KMS-11 (cell line): ENCODE results near the gene PRKAR1B.

Experiments used
- H2AFZ ChIP-seq: fragments of 200-600 bp; sonication (generic); 2 replicates; pipeline ENCODE4 v1.6.1; 2016; ENCODE audit warnings: antibody characterized with exemption, mixed run types, low read depth
- H3K27ac ChIP-seq: fragments of 200-600 bp; sonication (generic); 2 replicates; pipeline ENCODE4 v1.6.1; 2016; ENCODE audit warnings: mild to moderate bottlenecking, mixed run types
- H3K27me3 ChIP-seq: fragments of 200-600 bp; sonication (generic); 2 replicates; pipeline ENCODE4 v1.6.1; 2017; ENCODE audit warnings: mild to moderate bottlenecking, low read depth, mixed run types, moderate library complexity; ENCODE audit not compliant: insufficient read depth
- H3K36me3 ChIP-seq: fragments of 200-600 bp; sonication (generic); 2 replicates; pipeline ENCODE4 v1.6.1; 2017; ENCODE audit warnings: mild to moderate bottlenecking, mixed run types; ENCODE audit not compliant: insufficient read depth
- H3K4me1 ChIP-seq: fragments of 200-600 bp; sonication (generic); 2 replicates; pipeline ENCODE4 v1.6.1; 2016; ENCODE audit warnings: mild to moderate bottlenecking, low read depth, mixed run types; ENCODE audit not compliant: poor library complexity, severe bottlenecking
- H3K4me2 ChIP-seq: fragments of 200-600 bp; sonication (generic); 2 replicates; pipeline ENCODE4 v1.7.0; 2016; ENCODE audit warnings: mild to moderate bottlenecking, mixed run types
- H3K4me3 ChIP-seq: fragments of 200-600 bp; sonication (generic); IDR thresholded peaks from 2 replicates; pipeline ENCODE4 v1.6.1; 2017; ENCODE audit warnings: low read depth, low read length, mixed read lengths; ENCODE audit not compliant: insufficient read depth
- H3K79me2 ChIP-seq: fragments of 200-600 bp; sonication (generic); 2 replicates; pipeline ENCODE4 v1.6.1; 2016; ENCODE audit warnings: low read depth, mixed run types; ENCODE audit not compliant: insufficient read depth
- H3K9ac ChIP-seq: fragments of 200-600 bp; sonication (generic); 2 replicates; pipeline ENCODE4 v1.6.1; 2016; ENCODE audit warnings: mild to moderate bottlenecking, mixed run types
- H4K20me1 ChIP-seq: fragments of 200-600 bp; sonication (generic); 2 replicates; pipeline ENCODE4 v1.6.1; 2016; ENCODE audit warnings: mild to moderate bottlenecking, mixed run types; ENCODE audit not compliant: insufficient read depth
- TF ChIP-seq, protein P1 (sequence below): fragments of 200-600 bp; sonication (generic); conservative IDR thresholded peaks from 2 replicates; pipeline ENCODE4 v1.6.1; 2017; ENCODE audit warnings: low read depth, mild to moderate bottlenecking, antibody characterized with exemption, low read length, moderate library complexity, mixed read lengths

Gene PRKAR1B

DNA sequence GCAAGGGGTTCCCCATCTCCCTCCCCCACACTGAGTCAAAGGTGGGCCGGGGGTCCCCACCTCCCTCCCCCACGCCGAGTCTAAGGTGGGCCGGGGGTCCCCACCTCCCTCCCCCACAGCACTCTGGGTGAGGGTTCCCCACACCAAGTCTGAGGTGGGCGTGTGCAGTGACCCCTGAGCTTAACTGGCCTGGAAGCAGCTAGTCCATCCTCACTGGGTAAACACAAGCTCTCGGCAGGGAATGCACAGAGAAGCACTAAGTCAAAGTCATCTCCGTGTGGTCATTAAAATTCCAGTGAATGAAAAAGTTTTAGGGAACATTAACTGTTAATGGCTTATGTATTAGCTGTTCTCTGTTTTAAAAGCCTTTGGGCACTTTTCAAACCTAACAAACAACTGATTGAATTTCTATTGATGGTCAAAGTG, 43.7 kb upstream of the PRKAR1B start:
- Histone ChIP-seq H2AFZ (no peak overlapping the region), H4K20me1 (no peaks in the 10 kb centered on the region), H3K36me3 (no peaks in the 10 kb centered on the region; the same call in 1 of the 2 replicates), H3K4me3 (no peak overlapping the region), H3K9ac (no peak overlapping the region), H3K27me3 (no peaks in the 10 kb centered on the region), H3K4me1 (no peaks in the 10 kb centered on the region), H3K27ac (no peak overlapping the region), H3K4me2 (no peak overlapping the region), H3K79me2 (no peaks in the 10 kb centered on the region)
- TF ChIP-seq, protein P1, sequence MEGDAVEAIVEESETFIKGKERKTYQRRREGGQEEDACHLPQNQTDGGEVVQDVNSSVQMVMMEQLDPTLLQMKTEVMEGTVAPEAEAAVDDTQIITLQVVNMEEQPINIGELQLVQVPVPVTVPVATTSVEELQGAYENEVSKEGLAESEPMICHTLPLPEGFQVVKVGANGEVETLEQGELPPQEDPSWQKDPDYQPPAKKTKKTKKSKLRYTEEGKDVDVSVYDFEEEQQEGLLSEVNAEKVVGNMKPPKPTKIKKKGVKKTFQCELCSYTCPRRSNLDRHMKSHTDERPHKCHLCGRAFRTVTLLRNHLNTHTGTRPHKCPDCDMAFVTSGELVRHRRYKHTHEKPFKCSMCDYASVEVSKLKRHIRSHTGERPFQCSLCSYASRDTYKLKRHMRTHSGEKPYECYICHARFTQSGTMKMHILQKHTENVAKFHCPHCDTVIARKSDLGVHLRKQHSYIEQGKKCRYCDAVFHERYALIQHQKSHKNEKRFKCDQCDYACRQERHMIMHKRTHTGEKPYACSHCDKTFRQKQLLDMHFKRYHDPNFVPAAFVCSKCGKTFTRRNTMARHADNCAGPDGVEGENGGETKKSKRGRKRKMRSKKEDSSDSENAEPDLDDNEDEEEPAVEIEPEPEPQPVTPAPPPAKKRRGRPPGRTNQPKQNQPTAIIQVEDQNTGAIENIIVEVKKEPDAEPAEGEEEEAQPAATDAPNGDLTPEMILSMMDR: no peak

DNA sequence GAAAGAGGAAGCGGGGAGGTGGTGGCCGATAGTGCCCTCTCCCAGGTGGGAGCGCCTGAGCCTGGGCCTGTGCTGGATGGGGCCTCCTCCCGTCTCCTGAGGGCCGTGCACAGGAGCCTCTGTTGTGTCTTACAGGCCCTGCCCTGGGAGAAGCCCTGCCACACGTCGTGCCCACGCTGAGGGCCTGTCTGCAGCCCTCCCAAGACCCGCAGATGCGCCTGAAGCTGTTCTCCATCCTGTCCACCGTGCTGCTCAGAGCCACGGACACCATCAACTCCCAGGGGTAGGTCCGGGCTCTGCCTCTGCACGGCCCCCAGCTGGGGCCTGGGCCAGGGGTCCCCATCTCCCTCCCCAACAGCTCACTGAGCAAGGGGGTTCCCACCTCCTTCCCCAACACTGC, 43.3 kb upstream of the PRKAR1B start:
- Histone ChIP-seq H3K4me2 (no peak overlapping the region), H3K79me2 (no peaks in the 10 kb centered on the region), H3K36me3 (no peaks in the 10 kb centered on the region; the same call in 1 of the 2 replicates), H3K4me3 (no peak overlapping the region), H4K20me1 (no peaks in the 10 kb centered on the region), H3K27me3 (no peaks in the 10 kb centered on the region), H2AFZ (no peak overlapping the region), H3K27ac (no peak overlapping the region), H3K9ac (no peak overlapping the region), H3K4me1 (no peaks in the 10 kb centered on the region)
- TF ChIP-seq, protein P1: no peak

DNA sequence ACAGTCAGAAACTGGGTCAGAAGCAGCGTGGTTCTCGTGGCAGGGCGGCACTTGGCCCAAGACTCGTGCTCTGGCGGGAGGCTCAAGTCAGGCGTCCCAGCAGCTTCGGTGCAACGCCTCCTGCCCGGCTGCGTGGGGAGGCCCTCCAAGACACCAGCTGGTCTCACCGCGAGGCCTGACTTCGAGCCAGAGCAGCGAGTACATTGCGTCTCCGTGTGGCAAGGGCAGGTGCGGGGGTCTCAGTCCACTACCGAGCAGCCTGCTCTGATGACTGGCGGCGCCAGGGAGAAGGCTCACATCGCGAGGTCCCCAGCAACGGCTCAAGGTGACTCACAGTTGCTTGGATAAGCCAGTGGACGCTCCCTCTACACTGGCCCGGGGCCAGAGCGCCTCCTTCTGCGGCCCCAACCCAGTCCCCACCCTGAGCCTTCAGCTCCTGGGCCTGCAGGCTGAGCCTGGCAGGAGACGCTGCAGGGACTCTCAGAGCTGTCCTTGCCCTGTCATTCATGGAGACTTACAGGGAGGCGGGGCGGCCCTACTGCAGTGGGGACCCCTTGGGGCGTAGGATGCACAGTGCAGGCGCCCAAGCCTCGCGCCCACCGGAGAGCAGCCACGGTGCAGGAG, 41.9 kb upstream of the PRKAR1B start:
- Histone ChIP-seq H3K4me3 (no peak overlapping the region), H4K20me1 (no peaks in the 10 kb centered on the region), H2AFZ (no peak overlapping the region), H3K27ac (no peak overlapping the region), H3K79me2 (no peaks in the 10 kb centered on the region), H3K36me3 (0 out of 2 replicates have a peak, but pooled peaks cover 2% of the 10 kb centered on the region), H3K4me2 (no peak overlapping the region), H3K9ac (no peak overlapping the region), H3K27me3 (no peaks in the 10 kb centered on the region), H3K4me1 (no peaks in the 10 kb centered on the region)
- TF ChIP-seq, protein P1: no peak

DNA sequence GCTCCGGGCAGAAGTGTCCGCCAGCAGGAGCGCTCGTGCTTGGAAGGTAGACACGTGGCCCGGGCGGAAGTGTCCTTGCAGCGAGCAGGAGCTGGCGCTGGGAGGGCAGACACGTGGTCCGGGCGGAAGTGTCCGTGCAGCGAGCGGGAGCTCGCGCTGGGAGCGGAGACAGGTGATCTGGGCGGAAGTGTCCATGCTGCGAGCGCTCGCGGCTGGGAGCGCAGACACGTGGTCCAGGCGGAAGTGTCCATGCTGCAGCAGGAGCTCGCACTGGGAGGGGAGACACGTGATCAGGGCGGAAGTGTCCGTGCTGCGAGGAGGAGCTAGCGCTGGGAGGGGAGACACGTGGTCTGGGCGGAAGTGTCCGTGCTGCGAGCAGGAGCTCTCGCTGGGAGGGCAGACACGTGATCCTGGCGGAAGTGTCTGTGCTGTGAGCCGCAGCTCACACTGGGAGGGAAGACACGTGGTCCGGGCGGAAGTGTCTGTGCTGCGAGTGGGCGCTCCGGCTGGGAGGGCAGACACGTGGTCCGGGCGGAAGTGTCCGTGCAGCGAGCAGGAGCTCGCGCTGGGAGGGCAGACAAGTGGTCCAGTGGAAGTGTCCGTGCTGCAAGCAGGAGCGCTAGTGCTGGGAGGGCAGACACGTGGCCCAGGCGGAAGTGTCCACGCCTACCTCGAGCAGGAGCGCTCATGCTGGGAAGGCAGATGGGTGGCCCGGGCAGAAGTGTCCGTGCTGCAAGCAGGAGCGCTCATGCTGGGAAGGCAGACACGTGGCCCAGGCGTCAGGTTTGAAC, 41.1 kb upstream of the PRKAR1B start:
- Histone ChIP-seq H3K27me3 (no peaks in the 10 kb centered on the region), H3K27ac (no peak overlapping the region), H3K9ac (no peak overlapping the region), H3K4me3 (no peak overlapping the region), H2AFZ (no peak overlapping the region), H3K79me2 (no peaks in the 10 kb centered on the region), H4K20me1 (no peaks in the 10 kb centered on the region), H3K4me2 (no peak overlapping the region), H3K4me1 (no peaks in the 10 kb centered on the region), H3K36me3 (0 out of 2 replicates have a peak, but pooled peaks cover 3% of the 10 kb centered on the region)
- TF ChIP-seq, protein P1: no peak
